Loucy (cell line): Measurements from ENCODE around the gene CLASP1.

Experiments
- CTCF ChIP-seq: fragments of 200-600 bp; sonication (generic); conservative IDR thresholded peaks from 2 replicates; pipeline ENCODE4 v1.5.1; 2014; ENCODE audit warnings: mild to moderate bottlenecking, antibody characterized with exemption, low read length
- EZH2phosphoT487 ChIP-seq: fragments of 200-600 bp; IDR thresholded peaks from 2 replicates; pipeline ENCODE4 v1.6.1; 2018; ENCODE audit warnings: antibody characterized with exemption, mild to moderate bottlenecking, moderate library complexity, borderline replicate concordance

- TF ChIP-seq CTCF = no peak
- no peak for TF ChIP-seq EZH2phosphoT487
Observed at GRCh38 chr2:121633463-121633862, 15.8 kb downstream of the CLASP1 start.
